GM21529 (cell line): ENCODE data around the gene PLAAT5.
A peak's percentile ranks its signal among the peaks of the same experiment; 100 is the strongest.
"Not testable (repeated sequence)": the region's sequence is repeated elsewhere in the genome, so short reads cannot be mapped to it uniquely, and the experiment has no call there.

Experiments used
- ATAC-seq: cut with Tn5 transposase; IDR thresholded peaks from one replicate; pipeline ENCODE4 v1.9.1; 2021; ENCODE audit not compliant: unreplicated experiment

PLAAT5 gene

DNA sequence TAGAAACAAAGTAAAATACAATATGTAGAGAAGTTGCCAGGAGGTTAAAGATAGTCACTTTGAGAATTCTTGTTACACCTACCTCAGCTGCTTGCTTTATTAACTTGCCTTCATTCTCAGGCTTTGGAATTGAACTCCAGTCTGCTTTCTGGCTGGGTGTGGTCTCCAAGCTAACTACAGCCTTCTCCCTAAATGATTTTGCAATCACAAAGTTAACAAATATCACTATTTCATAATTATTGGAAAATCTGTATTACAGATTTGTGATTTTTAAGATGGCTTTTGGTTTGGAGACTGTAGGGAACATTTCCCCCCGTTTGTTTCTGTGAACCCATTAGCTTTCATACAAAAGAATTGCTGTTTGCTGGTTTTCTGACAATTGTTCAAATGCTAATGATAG lies 2.2 kb downstream of the PLAAT5 start:
- ATAC-seq, result no peak

DNA sequence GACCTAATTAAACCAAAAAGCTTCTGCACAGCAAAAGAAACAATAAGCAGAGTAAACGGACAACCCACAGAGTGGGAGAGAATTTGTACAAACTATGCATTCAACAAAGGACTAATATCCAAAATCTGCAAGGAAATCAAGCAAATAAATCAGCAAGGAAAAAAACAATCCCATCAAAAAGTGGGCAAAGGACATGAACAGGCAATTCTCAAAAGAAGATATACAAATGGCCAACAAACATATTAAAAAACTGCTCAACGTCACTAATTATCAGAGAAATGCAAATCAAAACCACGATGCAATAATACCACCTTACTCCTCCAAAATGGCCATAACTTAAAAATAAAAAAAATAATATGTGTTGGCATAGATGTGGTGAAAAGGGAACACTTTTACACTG lies 5.2 kb downstream of the PLAAT5 start:
- ATAC-seq, result no peak

DNA sequence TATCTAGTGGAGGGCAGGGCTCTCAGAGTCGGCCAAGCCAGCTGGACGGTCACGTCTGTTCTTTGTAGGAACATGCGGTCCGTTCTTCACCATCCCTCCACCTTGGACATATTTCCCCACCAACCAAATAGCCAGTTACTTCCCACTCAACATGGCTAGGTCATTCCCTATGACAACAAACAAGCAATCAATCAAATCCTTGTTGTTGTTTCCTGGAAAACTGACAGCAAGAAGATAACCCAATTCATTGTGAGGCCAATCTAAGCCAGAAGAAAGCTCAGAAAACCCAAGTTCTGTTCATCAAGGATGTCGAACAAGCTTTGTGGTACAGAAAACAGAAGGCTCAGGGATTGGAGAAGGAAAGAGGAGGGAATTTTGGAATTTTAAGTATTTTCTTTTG lies 10.9 kb downstream of the PLAAT5 start:
- ATAC-seq, result no peak

DNA sequence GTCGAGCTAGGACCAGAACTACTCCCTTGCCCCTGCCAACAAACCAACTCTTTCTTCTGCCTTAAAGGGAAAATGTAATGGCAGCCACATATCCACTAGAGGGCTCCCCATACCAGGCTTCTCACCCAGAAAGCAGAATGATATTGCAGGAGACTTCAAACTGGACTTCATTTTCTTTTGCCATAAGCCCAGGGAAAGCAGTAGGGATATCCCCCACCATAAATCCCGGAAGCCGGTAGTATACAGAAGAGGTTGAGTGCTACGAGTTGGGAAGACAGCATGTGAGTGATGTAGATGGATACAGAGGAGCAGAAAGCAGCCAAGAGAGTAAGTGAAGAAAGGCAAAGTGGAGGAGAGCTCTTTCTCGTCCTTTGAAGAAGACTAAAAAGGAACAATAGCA lies 12.1 kb downstream of the PLAAT5 start:
- ATAC-seq, result peak; percentile 70

GRCh38 chr11:63476618-63477017 lies 14.3 kb downstream of the PLAAT5 start:
- ATAC-seq, result no peak

GRCh38 chr11:63472372-63472771 lies 18.6 kb downstream of the PLAAT5 start:
- no peak for ATAC-seq

DNA sequence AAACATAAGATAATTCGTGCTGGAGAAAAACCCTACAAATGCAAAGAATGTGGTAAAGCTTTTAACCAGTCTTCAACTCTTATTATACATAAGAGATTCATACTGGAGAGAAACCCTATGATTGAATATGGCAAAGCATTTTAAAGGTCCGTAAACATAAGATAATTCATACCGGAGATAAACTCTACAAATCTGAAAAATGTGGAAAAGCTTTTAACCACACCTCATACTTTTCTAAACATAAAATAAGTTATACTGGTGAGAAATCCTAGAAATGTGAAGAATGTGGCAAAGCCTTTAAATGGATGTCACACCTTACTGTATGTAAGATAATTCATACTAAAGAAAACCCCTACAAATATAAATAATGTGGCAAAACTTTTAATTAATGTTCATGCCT lies 20.7 kb downstream of the PLAAT5 start:
- no peak for ATAC-seq

- no peak for ATAC-seq
Observed at GRCh38 chr11:63462137-63462536, 28.8 kb downstream of the PLAAT5 start.

DNA sequence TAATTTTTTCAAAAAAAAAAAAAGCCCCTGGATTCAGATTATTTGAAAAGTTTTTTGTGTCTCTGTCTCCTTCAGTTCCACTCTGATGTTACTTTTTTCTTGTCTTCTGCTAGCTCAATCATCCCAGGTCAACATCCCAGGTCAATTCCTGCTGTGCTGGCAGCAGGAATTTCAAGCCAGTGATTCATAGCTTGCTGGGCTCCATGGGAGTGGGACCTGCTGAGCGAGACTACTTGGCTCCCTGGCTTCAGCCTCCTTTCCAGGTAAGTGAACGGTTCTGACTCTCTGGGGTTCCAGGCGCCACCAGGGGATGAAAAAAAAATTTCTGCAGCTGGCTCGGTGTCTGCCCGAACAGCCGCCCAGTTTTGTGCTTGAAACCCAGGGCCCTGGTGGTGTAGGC lies 31.4 kb downstream of the PLAAT5 start:
- ATAC-seq, result no peak

GRCh38 chr11:63448646-63449045 lies 42.3 kb downstream of the PLAAT5 start:
- ATAC-seq, result no peak

DNA sequence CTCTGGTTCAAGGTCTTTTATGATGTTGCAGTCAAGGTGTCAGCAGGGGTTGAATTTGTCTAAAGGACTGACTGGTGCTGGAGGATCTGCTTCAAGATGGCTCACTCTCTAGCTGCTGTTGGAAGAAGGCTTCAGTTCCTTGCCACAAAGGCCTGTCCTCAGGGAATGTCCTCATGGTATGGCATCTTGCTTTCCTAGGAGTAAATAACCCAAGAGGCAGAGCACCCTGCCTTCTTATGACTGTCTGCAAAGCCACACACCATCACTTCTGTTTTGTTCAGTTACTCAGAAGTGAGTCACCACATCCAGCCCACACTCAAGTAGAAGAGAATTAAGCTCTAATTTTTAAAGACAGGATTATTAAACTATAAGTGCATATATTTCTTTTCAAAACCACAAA lies 45.2 kb downstream of the PLAAT5 start:
- no peak for ATAC-seq

DNA sequence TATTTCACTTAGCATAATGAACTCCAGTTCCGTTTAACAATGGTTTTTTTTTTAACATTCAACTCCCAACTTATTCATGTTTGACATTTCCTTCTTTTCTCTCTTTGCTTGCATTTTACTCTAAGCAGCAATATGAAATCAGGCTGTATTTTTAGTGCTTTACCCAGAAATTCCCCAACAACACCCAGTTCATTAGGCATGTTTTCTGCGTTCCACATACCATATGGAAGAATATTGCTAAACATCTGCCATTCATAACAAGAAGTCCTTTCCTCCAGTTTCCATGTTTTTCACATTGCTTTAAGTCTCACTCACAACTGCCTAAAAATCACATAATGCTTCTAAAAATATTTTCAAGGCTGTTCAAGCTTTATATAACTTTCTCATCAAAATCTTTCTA lies 45.8 kb downstream of the PLAAT5 start:
- ATAC-seq, result no peak

GRCh38 chr11:63444160-63444559 lies 46.8 kb downstream of the PLAAT5 start:
- ATAC-seq, result no peak

DNA sequence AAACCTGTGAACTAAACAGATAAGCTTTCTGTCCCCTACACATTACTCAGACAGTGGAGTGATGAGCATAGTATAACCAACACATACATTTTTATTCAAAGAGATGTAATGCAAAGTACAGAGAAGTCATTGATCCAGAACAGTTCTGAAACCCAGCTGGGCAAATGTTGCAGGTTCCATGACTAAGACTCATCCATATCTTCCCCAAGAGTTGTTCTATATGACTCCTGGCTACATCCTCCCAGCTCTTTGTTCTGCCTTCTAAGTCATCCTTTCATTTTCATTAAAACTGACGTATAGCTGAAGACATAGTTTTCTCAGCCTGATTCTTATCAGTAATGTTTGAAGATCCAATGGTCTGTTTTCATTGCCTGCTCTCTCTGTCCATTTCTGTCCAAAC lies 47.3 kb downstream of the PLAAT5 start:
- ATAC-seq, result no peak

- not testable (repeated sequence) for ATAC-seq
Observed at GRCh38 chr11:63435831-63436230, 55.1 kb downstream of the PLAAT5 start.

DNA sequence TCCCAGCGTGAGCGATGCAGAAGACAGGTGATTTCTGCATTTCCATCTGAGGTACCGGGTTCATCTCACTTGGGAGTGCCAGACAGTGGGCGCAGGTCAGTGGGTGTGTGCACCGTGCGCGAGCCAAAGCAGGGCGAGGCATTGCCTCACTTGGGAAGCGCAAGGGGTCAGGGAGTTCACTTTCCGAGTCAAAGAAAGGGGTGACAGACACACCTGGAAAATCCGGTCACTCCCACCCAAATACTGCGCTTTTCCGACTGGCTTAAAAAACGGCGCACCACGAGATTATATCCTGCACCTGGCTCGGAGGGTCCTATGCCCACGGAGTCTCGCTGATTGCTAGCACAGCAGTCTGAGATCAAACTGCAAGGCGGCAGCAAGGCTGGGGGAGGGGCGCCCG lies 55.6 kb downstream of the PLAAT5 start:
- not testable (repeated sequence) for ATAC-seq

DNA sequence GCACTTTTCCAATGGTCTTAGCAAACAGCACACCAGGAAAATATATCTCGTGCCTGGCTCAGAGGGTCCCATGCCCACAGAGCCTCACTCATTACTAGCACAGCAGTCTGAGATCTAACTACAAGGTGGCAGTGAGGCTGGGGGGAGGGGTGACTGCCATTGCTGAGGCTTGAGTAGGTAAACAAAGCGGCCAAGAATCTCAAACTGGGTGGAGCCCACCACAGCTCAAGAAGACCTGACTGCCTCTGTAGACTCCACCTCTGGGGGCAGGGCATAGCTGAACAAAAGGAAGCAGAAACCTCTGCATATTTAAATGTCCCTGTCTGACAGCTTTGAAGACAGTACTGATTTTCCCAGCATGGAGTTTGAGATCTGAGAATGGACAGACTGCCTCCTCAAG lies 60.2 kb downstream of the PLAAT5 start:
- not testable (repeated sequence) for ATAC-seq

DNA sequence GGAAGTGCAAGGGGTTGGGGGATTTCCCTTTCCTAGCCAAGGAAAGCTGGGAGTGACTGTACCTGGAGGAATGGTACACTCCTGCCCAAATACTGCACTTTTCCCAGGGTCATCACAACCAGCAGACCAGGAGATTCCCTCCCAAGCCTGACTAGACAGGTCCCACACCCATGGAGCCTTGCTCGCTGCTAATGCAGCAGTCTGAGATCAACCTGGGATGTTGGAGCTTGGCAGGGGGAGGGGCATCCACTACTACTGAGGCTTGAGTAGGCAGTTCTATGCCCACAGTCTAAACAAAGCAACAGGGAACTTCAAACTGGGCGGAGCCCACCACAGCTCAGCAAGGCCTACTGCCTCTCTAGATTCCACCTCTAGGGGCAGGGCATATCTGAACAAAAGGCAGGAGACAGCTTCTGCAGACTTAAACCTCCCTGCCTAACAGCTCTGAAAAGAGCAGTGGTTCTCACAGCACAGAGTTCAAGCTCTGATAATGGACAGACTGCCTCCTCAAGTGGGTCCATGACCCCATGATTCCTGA lies 62.9 kb downstream of the PLAAT5 start:
- ATAC-seq, result no peak

- ATAC-seq, result no peak
Observed at GRCh38 chr11:63417174-63417852, 73.7 kb downstream of the PLAAT5 start.
